Measurements from ENCODE around the gene LKAAEAR1. TPM values are rescaled to one million over a fixed set of nuclear protein-coding genes. Genes with fewer than 3 reads are reported as not detected.

Gene LKAAEAR1
- polyA plus RNA-seq, 5 donors = 0.30 to 1.3 (median 0.54) TPM; not detected in 2

GRCh38 chr20:64111841-64112641, 27.8 kb upstream of the LKAAEAR1 start:
- no peak for DNase-seq

GRCh38 chr20:64110411-64111068, 26.3 kb upstream of the LKAAEAR1 start:
- DNase-seq = no peak

- no peak for DNase-seq
These were observed 25.7 kb upstream of the LKAAEAR1 start for GRCh38 chr20:64109831-64110391.

DNA sequence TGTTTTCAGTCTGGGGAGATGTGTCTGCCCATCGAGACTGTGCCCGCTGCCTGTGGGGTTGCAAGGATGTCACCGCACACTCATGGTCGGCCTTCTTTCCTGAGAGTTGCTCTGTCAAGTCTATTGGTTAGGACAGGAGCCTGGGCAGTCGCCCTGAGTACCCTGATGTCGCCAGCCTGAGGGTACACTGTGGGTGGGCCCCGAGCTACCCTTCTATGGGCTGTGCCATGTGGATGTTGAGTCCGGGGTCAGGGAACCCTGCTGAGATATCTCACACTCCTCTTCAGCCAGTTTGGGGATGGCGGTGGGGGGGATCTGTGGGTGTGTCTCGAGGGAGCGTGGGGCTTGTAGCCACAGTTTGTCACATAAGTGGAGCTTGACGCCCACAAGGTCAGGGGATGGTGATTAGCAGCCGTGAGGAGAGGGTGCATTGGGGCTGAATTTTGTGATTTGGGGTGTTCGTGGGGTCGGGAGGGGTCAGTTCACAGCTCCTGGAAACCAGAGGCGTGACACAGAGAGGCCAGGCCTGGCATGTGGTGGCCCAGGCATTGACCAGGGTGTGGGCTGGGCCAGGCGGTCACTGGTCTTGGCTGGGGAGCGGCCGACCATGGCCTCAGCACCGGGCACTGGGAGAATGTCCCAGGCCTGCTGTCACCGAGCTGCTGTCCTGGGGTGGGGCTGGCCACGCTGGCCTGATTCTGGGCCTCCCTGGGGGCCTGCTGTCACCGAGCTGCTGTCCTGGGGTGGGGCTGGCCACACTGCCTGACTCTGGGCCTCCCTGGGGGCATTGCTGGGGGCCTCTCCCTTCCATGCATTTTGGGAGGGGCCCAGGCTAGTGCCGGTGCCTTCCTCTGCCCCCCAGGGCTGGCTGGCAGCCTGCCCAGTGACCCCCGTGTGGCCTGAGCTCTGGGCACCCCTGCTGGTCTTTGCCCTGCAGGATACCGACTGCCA, 24.8 kb upstream of the LKAAEAR1 start:
- DNase-seq = no peak

GRCh38 chr20:64107736-64108457, 23.7 kb upstream of the LKAAEAR1 start:
- DNase-seq = no peak

- no peak for DNase-seq
These were observed 23.0 kb upstream of the LKAAEAR1 start, which contains the start of gene NPBWR2 for GRCh38 chr20:64106981-64107735. NPBWR2 (minus strand) TSS chr20:64107565; CDS start chr20:64106831, 734 bp downstream.

GRCh38 chr20:64106435-64106961, 22.3 kb upstream of the LKAAEAR1 start:
- no peak for DNase-seq

DNA sequence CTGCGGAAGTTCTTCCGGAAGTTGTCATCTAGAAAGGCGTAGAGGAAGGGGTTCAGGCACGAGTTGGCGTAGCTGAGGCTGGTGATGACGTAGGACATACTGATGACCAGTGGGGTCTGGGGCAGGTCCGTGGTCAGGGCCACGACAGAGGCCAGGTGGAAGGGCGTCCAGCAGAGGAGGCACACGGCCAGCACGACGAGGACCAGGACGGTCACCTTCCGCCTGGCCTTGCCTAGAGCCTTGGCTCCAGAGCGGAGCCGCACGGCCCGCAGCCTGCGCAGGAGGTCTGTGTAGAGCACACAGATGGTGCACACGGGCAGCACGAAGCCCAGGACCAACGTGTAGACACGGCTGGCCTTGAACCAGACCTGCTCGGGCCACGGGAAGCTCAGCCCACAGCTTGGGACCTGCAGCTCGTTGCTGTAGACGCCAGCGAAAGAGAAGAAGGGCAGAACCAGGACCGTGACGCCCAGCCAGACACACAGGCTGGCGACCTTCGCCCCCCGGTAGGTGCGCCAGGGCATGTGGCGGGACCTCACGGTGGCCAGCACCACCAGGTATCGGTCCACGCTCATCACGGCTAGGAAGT, 21.7 kb upstream of the LKAAEAR1 start:
- DNase-seq = no peak

- DNase-seq = no peak
These were observed 20.7 kb upstream of the LKAAEAR1 start for GRCh38 chr20:64104667-64105451.

- DNase-seq = no peak
These were observed 19.9 kb upstream of the LKAAEAR1 start for GRCh38 chr20:64103871-64104666.

DNA sequence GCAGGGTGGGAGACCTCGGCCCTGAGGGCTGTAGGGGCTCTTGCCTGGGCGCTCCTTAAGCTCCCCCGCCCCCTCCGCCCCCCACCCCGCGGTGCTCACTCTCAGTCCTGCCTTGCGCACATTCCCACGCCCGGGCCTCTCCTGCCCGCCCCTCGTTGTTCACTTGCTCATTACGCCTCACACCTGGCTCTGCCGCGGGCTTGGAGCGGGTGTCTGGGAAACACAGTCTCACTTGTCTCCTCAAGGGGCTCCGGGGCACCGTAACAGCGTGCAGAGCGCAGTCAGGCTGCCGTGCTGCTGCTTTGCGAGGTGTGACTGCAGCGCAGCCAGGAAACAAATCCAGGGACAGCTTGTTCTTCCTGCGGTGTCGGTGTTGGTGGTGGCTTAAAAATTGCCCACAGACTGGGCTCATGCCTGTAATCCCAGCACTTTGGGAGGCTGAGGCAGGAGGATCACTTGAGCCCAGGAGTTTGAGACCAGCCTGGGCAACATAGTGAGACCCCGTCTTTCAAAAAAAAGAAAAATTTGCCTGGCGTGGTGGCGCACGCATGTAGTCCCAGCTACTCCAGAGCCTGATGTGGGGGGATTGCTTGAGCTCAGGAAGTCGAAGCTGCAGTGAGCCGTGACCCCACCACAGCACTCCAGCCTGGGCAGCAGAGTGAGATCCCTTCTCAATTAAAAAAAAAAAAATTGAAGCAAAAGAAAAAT, 18.6 kb upstream of the LKAAEAR1 start:
- DNase-seq = no peak

DNA sequence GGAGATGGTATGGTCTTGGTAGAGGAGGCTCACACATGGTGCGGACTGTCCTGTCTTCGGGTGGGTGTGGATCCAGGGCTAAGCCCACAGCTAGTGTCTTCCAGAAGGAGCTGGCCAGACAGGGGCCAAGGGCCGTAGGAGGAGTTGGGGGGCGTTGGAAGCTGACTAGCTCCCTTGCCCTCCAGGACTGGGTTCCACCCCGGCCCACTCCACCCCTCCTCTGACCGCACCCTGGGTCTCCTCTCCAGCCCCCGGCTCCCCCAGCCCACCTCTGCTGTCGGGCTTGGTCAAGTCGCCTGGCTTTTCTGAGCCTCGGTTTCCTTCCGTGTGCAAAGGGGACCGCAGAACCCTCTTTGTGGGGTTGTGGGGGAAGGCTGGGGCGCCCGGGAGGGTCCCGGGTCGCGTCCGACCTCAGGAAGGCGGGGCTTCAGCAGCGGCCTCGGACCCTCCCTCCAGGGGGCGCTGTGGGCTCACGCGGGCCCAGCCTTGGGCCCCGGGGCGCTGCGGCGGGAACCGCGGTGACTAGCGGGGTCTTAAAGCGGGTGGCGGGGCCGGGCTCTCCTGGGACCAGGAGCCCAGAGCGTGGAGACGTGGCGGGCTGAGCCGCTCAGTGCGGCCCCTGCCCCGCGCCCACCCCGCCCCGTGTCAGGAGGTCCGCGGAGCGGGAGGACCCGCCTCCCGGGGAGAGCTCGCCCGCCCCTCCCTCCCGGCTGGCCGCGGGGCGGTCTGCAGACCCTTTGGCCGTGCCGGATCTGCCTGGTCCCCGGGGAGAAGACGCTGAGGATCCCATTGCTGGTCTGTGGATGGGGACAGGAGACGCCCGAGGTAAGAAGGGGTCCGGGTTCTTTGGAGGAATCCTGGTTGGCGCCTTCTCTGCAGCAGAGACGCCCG, 17.8 kb upstream of the LKAAEAR1 start:
- no peak for DNase-seq

- DNase-seq = no peak
These were observed 16.9 kb upstream of the LKAAEAR1 start for GRCh38 chr20:64100946-64101688.

GRCh38 chr20:64100566-64100888, 16.3 kb upstream of the LKAAEAR1 start:
- no peak for DNase-seq

DNA sequence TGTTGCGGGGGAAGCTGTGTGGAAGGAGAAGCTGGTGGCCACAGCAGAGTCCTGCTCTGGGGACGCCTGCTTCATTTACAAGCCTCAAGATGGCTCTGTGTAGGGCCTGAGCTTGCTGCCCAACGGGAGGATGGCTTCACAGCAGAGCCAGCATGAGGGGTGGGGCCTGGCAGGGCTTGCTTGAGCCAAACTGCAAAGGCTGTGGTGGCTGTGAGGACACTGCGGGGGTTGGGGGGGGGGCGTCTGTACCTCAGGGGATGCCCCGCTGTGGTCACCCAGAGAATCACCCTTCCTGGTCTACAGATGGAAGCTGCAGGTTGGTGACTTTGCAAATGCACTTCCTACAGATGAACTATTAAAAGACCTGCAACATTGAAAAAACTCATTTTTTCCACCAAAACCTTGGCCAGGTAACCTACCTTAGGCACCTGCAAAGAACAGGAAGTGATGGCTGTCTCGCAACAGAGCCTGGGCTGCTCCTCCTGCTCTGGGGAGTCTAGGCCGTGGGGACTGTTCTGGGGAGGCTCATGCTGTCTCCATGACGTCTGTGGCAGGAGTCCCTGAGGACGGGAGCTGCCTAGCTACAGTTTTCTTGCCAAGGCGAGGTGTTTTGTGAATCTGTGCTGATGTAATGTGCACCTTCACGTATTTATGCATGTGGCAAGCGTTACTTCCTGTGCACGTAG, 15.8 kb upstream of the LKAAEAR1 start:
- no peak for DNase-seq

Measured in right lung (tissue), 5 donors.